Tibial artery (tissue), 4 donors: ENCODE results near the gene UGT2B17.
"Not testable (repeated sequence)": the region's sequence is repeated elsewhere in the genome, so short reads cannot be mapped to it uniquely, and the experiment has no call there.

Experiments used
- DNase-seq, 2 donors: peaks; one replicate each; pipeline ENCODE4 v3.0.0-alpha.2; 2019
- H3K27ac ChIP-seq, 2 donors: fragments of 200-600 bp; sonication (generic) in 1 of 2; 1 replicate in 1 of 2; 2 replicates in 1 of 2; pipeline ENCODE4 v1.5.1; 2018 to 2019; ENCODE audit warnings: mild to moderate bottlenecking in 1 of 2
- H3K27me3 ChIP-seq, 2 donors: fragments of 200-600 bp; sonication (generic) in 1 of 2; one replicate each; pipeline versions ENCODE4 v1.5.1 to v1.6.0; 2016 to 2019
- H3K36me3 ChIP-seq, 3 donors: fragments of 200-600 bp; sonication (generic) in 2 of 3; one replicate each; pipeline ENCODE4 v1.5.1; 2016 to 2019; ENCODE audit warnings: mild to moderate bottlenecking in 2 of 3
- H3K4me1 ChIP-seq, 4 donors: fragments of 200-600 bp; sonication (generic) in 2 of 4; 1 replicate in 3 of 4; 2 replicates in 1 of 4; pipeline ENCODE4 v1.5.1; 2016 to 2019
- H3K4me3 ChIP-seq, 2 donors: fragments of 200-600 bp; sonication (generic) in 1 of 2; 1 replicate in 1 of 2; 2 replicates in 1 of 2; pipeline ENCODE4 v1.5.1; 2018 to 2019; ENCODE audit warnings: mild to moderate bottlenecking in 2 of 2
- H3K9me3 ChIP-seq, 3 donors: fragments of 200-600 bp; sonication (generic) in 1 of 3; one replicate each; pipeline ENCODE4 v1.5.1; 2016 to 2019
- CTCF ChIP-seq, 2 experiments: fragments of 200-600 bp in 1 of 2; fragments of 450-650 bp in 1 of 2; IDR thresholded peaks; one replicate each; pipeline ENCODE4 v1.5.1; 2017 to 2019; ENCODE audit warnings: antibody characterized with exemption in 2 of 2, mild to moderate bottlenecking in 1 of 2, moderate library complexity in 1 of 2
- intact Hi-C: fragments of 100-400 bp; cut with DNase I; formaldehyde crosslinking; loops from one replicate; pipeline ENCODE4 v1.15.0; 2023; ENCODE audit warnings: low total_unique reads

The UGT2B17 gene

GRCh38 chr4:68552818-68553811 is 23.0 kb downstream of the UGT2B17 start:
- H3K4me1 ChIP-seq, H3K9me3 ChIP-seq, H3K4me3 ChIP-seq, H3K27me3 ChIP-seq, intact Hi-C loops, H3K36me3 ChIP-seq, H3K27ac ChIP-seq, DNase-seq: not testable (repeated sequence)

GRCh38 chr4:68542742-68543141 is 33.4 kb downstream of the UGT2B17 start:
- H3K9me3 ChIP-seq, H3K4me3 ChIP-seq, intact Hi-C loops, H3K36me3 ChIP-seq, DNase-seq, H3K27me3 ChIP-seq, H3K27ac ChIP-seq, H3K4me1 ChIP-seq: not testable (repeated sequence)

- Histone ChIP-seq H3K9me3 (no peaks in the 10 kb centered on the region), H3K4me1 (no peaks in the 10 kb centered on the region), H3K4me3 (no peak overlapping the region), H3K27ac (no peak overlapping the region), H3K36me3 (no peaks in the 10 kb centered on the region), H3K27me3 (no peaks in the 10 kb centered on the region)
- DNase-seq: no peak
- no peak for TF ChIP-seq CTCF (IDR thresholded peaks at IDR 0.05)
- intact Hi-C loops: no loop called here
These were observed 39.7 kb downstream of the UGT2B17 start for GRCh38 chr4:68536375-68536774.

- TF ChIP-seq CTCF (IDR thresholded peaks at IDR 0.05): no peak
These were observed 40.1 kb downstream of the UGT2B17 start for GRCh38 chr4:68535974-68536373.

GRCh38 chr4:68522232-68522631 is 53.9 kb downstream of the UGT2B17 start:
- H3K27ac ChIP-seq, H3K4me3 ChIP-seq, H3K4me1 ChIP-seq, H3K36me3 ChIP-seq, intact Hi-C loops, H3K9me3 ChIP-seq, H3K27me3 ChIP-seq, DNase-seq: not testable (repeated sequence)

More at GRCh38 chr4:68535974-68536373, 40.1 kb downstream of the UGT2B17 start:
- Histone ChIP-seq H3K27me3 (no peaks in the 10 kb centered on the region), H3K27ac (no peak overlapping the region), H3K4me3 (no peak overlapping the region), H3K9me3 (no peaks in the 10 kb centered on the region), H3K4me1 (no peaks in the 10 kb centered on the region), H3K36me3 (no peaks in the 10 kb centered on the region)
- intact Hi-C loops: no loop called here
- DNase-seq: no peak

GRCh38 chr4:68520985-68521384 is 55.1 kb downstream of the UGT2B17 start:
- Histone ChIP-seq H3K36me3 (no peaks in the 10 kb centered on the region), H3K27me3 (no peaks in the 10 kb centered on the region), H3K4me3 (no peak overlapping the region), H3K27ac (no peak overlapping the region), H3K9me3 (no peaks in the 10 kb centered on the region), H3K4me1 (no peaks in the 10 kb centered on the region)
- no peak for TF ChIP-seq CTCF (IDR thresholded peaks at IDR 0.05)
- intact Hi-C loops: no loop called here
- DNase-seq: no peak

GRCh38 chr4:68518889-68519288 is 57.2 kb downstream of the UGT2B17 start:
- Histone ChIP-seq H3K4me3 (no peak overlapping the region), H3K36me3 (no peaks in the 10 kb centered on the region), H3K27ac (no peak overlapping the region), H3K9me3 (no peaks in the 10 kb centered on the region), H3K4me1 (no peaks in the 10 kb centered on the region), H3K27me3 (no peaks in the 10 kb centered on the region)
- no peak for TF ChIP-seq CTCF (IDR thresholded peaks at IDR 0.05)
- no peak for DNase-seq
- intact Hi-C loops: no loop called here

GRCh38 chr4:68505452-68505851 is 70.7 kb downstream of the UGT2B17 start:
- H3K4me3 ChIP-seq, H3K27me3 ChIP-seq, H3K36me3 ChIP-seq, H3K4me1 ChIP-seq, intact Hi-C loops, H3K27ac ChIP-seq, DNase-seq, H3K9me3 ChIP-seq: not testable (repeated sequence)

- H3K9me3 ChIP-seq, H3K36me3 ChIP-seq, DNase-seq, H3K27me3 ChIP-seq, intact Hi-C loops, H3K4me3 ChIP-seq, H3K4me1 ChIP-seq, H3K27ac ChIP-seq: not testable (repeated sequence)
These were observed 71.3 kb downstream of the UGT2B17 start for GRCh38 chr4:68504836-68505235.

- DNase-seq, H3K9me3 ChIP-seq, H3K27me3 ChIP-seq, H3K36me3 ChIP-seq, intact Hi-C loops, H3K4me1 ChIP-seq, H3K27ac ChIP-seq, H3K4me3 ChIP-seq: not testable (repeated sequence)
These were observed 72.7 kb downstream of the UGT2B17 start for GRCh38 chr4:68503462-68503861.
